CD4-positive, alpha-beta T cell treated with Interleukin-6 for 4 hours (primary cell): ENCODE results near the gene SLC8A1.

Experiments used
- DNase-seq: peaks from one replicate; pipeline ENCODE4 v3.0.0-alpha.2; 2020; ENCODE audit warnings: mixed read lengths

The SLC8A1 gene

DNA sequence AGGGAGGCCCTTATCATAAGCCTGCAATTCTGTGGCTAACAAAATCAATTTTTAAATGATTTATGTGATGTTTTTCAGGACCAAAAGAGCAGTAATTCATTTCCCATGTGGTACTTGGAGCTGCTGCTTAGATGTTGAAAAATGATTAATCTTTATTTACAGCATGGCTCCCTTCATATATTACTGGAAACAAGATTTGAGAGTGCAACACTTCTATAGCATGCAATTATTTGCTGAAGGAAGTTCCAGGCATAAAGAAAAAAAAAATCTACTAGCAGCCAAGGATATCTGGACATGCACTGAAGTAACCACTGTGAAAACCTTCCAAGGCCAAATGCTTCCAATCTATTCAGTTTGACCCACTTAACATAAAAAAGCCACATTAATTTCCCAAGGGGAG lies 186.3 kb downstream of the SLC8A1 start:
- no peak for DNase-seq

DNA sequence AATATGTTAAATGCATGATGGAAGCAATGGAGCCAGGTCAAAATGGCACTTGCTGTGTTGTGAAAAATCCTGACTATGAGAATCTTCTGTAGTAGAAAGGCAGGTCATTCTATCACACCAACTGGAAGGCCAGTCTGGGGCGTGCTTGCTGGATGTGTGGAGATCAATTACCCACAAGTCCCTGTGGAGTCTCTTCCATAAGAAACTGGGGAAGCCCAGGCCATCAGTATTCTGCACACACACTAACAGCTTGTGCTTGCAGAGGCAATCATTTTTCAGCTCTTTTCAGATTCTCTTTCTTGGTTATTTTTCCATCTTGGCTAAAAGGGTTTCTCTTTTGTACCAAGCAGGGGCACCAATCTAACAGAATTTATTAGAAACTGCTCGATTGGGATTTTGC lies 190.8 kb downstream of the SLC8A1 start:
- DNase-seq, result no peak

DNA sequence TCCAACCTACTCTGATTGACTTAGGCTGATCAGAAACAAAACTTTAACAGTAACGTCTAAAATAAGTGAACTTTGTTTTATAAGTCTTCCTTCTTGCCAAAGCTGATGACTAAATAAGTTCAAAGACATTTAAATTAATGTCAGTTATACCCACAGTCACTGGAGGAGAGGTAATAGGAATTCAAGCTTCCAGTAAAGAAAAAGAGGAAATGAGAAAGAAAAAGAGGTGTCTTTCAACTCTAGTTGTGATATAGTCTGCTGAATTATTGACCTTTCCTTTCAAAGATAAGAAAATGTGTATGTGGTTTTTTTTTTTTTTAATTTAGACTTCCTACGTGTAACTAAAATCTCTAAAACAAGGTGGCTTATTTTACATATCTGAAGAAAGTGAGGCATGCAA lies 191.5 kb downstream of the SLC8A1 start:
- no peak for DNase-seq

DNA sequence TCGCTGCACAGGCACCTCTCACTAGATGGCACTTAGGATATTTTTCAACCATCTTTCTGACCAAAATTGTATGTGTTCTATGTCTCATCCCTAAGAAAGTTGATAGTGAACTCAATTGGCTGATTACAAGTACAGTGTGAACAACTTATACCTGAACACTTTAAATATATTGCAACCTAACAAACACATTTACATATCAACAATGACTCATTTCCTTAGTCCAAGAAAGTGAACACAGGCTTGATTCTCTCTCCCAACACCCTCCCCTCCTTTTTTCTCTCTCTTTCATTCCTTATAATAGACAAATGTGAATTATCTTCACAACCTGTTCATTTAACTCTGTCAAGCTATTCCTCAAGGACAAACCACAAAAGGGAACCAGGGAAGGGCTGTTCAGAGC lies 192.0 kb downstream of the SLC8A1 start:
- DNase-seq, result no peak

DNA sequence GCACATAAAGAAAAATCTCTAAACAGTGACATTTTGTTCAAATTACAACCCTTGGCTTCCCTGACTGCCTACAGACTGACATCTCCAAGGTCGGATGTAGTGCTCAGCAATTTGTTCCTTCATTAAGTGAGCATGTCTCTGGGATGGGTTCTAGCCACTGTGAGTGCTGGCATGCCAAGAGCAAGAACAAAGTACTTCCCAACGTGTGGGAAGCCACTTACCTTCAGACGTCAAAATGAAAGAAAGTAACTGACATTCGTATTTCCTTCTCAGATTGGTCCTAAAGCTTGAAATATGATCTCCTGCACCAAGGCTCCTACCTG lies 193.8 kb downstream of the SLC8A1 start:
- no peak for DNase-seq

DNA sequence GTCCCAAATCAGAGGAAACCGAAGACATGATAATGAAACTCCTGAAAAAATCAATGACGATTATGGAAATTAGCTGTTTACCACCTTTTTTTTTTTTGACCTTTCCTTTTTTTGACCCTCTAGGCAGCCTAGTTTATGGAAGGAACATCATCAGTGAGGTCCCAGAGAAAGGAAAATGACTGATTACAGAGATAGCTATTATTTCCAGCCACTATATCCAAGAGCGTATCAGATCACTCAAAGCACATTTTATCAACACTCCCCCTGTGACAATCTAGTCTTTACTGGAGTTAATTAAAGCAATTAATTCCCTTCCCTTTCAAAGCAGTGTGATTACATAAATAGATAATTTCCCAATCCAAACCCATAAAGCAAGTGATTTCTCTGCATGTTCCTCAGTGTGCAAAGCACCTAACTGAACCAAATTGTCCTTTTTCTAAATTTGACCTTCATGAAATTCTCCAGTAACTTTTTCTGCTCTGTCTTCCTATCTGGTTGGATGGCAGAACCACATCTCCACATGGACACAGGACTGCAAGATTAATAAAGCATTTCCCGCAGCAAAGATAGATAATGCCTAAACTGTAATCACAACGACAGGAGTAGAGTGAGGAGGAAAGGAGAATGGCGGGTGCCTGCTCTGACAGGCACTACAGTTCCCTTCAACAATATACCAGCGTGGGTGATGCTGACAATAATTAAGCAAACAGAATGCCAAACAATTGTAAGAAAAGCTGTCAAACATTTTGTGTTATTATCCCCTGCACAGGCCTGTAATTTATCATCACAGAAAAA lies 194.4 kb downstream of the SLC8A1 start:
- DNase-seq, result no peak

DNA sequence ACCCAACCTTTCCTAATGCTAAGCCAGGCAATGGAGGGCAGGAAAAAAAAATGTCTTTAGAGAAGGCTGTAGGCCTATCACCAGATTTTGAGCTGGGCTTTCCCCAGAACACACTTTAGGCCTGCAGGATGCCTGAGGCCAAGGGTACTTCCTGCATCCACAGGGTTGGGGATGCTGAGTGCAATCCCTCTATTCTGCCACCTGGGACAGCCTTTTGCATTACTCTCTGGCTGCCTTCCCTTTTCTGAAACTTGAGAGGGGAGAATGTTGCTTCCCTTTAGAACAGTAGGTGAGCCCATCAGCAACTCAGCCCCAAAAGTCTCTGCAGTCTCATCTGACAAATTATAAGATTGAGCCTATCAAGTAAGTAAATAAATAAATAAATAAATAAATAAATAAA lies 195.2 kb downstream of the SLC8A1 start:
- DNase-seq, result no peak

DNA sequence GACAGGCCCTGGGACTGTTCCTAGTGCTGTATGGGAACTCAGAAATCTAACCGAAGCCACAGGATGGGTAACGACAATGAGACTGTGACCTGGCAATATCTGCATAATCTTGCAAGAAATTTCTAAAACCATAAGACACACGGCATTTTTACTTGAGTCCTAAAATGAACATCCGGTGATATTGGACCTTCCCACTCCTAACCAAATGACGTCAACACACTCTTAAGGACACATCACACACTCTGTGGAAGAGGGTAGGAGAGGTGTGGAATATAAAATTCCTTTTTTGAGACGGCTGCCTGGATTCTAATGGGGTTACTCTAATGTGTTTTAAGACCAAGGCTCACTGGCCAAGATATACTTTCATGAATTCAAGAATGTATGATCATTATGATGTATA lies 195.9 kb downstream of the SLC8A1 start:
- DNase-seq, result no peak

DNA sequence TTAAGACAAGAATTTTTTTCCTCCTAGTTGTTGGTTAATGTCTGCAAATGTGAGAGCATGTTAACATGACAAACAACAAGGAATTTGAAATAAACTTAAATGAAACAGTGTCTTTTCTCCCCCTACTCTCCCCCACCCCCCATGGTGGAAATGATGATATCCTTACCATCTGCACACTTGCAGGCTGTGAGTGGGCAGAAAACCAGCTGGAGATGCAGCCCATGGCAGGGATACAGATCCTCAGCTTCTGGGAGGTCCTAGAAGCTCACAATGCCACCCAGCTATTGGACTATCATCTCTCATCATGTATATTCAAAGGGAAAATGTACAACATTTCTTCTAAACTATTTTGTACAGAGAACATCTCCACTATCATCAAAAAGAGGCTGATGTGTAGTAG lies 196.8 kb downstream of the SLC8A1 start:
- DNase-seq, result no peak

DNA sequence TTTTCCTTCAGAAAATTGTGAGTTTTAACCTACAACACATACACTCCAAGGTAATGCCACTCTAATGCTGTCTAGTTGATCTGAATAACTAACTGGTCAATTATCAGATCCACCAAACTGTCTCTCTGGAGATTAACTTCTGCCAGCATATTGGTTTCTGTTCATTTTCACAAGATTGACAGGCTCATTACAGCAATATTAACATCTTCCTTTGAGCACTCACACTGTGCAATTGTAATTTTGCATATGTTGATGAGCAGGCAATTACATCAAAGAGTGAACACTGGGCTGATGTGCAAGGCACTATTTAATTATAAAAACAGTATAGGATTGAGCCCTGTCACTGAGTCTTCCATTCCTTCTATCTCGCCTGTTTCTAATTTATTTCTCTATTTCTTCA lies 197.3 kb downstream of the SLC8A1 start:
- no peak for DNase-seq

DNA sequence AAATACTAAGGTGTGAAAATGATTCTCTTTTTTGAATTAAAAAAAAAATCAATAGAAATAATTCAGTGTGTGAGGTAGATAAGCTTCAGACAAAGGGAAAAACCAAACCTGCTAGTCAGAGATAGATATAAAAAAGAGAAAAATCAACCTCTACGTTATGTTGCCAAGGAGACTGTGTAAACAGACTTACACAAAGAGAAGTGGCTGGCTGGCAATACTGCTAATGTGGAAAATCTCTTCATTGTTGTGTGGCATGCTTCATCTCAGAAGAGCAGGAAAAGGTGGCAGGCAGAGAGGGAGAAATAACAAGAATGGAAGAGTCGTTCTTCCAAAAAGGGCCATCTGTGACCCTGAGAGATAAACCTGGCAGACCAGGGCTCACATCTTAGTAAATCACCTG lies 200.8 kb downstream of the SLC8A1 start:
- no peak for DNase-seq

DNA sequence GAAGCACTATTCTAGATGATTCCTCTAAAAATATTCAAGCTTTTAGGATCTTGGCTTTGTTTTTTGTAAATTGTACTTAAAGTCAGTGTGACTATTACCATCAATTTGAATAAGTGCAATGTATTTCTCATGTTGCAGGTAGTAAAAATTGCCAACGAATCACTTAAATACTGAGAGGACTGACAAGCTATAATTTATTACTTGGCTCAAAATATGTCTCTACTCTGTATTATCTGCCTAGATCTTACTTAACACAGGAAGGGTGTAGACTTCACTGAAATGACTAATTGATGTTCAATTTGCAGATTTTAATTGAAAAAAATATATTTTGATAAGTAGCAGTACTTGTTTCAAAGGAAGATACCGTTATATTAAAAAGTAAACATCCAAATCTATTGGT lies 202.3 kb downstream of the SLC8A1 start:
- no peak for DNase-seq

DNA sequence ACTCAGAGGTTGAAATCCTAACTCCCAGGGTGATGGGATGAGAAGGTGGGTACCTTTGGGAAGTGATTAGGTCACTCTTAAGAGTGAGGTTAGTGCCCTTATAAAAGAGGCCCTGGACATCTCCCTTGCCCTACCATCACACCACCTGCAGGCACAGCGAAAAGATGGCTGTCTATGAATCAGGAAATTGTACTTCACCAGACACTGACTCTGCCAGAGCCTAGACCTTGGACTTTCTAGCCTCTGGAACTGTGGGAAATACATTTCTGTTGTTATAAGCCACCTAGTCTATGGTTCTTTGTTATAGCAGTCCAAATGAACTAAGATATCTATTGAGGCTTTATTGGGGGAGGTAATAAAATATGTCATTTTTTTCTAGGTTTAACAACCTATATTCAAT lies 203.6 kb downstream of the SLC8A1 start:
- no peak for DNase-seq

DNA sequence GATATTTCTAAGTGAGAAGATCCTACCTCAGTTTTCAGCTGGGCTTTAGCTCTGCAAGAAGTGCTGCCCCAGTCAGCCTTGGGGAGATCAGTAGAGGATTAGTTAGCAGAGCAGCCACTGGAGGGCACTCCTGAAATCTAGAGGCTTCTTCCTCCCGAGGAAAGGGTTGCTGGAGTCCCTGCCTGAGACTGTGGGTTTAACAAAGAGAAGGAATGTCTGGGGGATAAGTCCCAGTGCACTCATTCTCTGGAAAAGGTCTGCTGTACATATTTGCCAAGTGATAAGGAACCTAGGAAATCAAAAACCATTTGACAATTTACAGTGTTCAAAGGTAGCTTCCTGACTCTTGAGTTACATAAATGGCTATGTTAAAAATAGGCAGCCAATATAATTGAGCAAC lies 207.2 kb downstream of the SLC8A1 start:
- DNase-seq, result no peak

DNA sequence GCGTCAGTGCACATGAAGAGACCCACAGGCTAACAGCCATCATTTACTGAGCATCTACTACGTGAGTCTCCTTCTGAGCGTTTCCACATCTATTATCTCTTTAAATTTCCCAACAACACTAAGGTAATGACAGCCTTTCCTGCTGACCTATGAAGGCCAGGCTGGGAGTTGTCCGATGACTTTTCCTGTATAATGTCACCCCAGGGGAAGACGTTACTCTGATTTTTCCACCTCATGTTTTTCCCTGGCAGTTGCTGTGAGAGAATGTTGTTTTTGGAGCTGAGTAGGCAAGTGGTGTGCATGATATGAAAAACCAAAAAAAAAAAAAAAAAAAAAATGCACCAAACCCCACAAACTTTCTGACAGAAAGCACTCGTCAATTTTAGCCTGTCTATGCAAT lies 207.6 kb downstream of the SLC8A1 start:
- no peak for DNase-seq

DNA sequence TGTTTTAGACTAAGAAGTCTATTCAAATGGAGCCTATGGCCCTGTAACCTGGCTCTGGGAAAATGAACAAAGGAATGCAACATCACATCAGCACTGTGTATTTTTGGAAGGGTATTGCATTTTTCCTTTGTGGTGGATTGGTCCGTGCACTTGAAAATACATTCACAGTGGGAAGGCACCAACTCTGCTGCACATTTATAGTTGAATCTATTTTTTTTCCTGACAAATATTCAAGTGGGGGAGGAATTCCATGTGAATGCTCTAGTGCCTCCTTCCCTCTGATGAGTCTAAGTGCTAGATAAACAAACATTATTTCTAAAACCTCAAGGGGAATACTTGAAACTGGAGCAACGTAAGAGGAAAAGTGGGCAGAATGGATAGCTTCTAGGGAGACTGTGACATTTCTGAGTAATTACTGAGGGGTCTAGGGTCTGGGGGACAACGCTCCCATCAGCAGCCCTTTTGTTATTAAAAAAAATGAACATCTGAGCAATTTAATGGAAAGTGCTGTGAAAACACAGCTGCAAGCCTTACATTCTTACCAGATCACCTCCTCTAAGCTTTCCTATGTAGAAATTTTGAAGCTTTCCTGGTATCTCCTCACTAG lies 208.2 kb downstream of the SLC8A1 start:
- DNase-seq, result no peak

DNA sequence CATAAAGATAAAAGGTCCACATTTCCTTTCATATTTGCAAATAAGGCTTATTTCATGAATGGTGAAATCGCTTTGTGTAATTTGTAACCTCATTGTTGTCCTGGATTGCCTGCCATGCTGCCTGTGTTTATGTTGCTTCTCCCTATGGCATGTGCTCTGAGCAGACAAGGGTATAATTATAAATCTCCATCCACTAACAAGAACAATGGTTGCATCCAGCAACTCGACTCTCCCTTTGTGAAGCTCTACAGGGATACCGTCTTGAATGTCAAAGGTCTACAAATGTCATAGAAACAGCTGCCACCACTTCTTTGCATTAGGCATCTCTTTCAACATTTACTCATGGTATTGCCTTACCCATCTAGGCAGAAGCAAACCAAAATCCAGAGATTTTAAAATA lies 209.6 kb downstream of the SLC8A1 start:
- DNase-seq, result no peak

DNA sequence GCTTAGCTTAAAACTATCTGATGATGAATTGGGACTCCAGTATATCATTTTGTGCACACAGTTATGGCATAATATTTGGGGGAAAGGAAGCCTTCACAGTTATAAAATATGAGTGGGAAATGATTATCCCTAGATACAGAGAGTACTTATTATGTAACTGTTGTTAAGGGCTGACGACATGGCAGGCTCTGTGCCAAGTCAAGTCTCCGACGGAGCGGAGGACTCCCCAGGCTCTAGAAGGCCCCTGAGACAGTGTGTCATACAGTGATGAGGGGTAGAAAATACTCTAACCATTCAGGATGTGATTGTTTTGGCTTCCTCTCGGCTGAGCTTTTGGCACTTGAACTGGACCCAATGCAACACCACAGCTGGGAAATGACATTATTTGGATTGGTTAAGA lies 211.8 kb downstream of the SLC8A1 start:
- DNase-seq, result no peak

DNA sequence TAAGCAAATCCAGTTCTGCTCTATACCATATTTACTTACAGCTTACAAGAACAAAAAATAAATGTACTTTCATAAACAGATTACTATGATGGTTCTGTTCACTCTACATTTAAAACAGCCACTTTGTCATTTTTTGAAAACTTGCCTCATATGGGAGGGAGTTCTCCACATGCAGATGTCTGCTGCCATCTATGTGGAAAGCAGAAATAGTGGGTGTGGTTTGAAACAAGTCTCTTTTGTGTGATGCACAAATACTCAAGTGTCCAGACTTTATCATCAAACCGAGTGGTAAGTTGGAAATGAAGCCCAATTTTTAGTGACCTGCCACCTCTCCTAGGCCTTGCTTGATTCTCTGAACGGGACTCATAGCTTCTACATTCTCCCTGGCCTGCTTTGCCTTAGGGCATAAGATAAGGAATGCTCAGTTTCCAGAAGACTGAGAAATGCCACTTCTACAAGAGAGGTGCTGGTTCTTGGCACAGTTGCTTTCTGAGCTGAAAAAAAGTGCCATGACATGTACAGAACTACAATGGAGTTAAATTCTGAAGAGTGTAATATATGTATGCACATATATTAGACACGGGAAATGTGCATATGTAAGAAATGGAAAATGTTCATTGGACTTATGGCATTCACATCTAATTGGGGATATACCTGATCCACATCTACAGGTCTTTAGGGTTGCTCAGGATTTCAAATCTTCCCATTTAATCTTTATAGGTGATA lies 221.0 kb downstream of the SLC8A1 start:
- no peak for DNase-seq

DNA sequence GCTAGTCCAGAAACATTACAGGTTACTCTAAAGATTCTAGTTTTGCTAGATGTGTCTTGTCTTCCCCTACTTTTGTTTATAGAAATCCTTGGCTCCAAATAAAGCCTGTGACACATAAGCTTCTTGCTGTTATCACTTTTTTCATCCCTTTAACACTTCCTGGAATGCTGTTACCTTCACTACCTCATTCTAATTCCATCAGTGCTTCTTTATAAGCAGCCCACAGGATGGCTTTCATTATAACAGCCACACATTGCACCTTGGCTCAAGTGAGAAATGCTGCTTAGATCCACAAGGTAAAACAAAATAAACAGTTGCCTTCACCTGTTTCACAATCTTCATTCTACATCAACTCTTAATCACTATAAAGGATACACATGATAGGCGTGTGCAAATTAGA lies 221.7 kb downstream of the SLC8A1 start:
- no peak for DNase-seq

DNA sequence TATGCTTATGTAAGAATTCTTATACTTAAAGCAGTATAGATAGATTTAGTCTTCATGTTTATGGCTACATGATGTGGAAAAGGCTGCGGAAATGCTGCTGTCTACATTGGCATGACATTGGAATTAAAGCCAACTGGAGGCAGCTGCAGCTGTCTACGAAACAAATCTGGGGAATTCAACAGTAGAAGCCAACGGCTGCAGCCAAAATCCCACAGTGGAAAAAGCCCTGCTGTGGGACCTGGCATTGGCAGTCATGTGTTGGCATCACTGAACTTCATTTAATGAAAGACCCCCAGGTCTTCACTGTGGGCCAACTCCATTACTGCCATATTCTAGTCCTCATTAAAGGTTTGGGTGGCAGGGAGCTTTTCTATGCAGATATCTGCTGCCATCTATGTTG lies 223.6 kb downstream of the SLC8A1 start:
- no peak for DNase-seq

DNA sequence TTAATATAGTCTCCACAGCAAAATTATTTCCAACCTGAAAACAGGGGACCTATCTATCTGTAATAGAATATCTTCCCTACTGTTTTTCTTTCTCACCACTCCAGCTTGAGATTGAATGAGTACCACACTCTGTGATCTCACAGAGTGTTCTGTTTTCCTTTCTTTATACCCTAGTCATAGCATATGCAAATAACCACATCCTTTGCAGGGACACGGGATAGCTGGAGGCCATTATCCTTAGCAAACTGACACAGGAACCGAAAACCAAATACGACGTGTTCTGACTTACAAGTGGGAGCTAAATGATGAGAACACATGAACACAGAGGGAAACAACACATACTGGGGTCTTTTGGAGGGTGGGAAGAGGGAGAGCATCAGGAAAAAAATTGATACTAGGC lies 224.7 kb downstream of the SLC8A1 start:
- no peak for DNase-seq

DNA sequence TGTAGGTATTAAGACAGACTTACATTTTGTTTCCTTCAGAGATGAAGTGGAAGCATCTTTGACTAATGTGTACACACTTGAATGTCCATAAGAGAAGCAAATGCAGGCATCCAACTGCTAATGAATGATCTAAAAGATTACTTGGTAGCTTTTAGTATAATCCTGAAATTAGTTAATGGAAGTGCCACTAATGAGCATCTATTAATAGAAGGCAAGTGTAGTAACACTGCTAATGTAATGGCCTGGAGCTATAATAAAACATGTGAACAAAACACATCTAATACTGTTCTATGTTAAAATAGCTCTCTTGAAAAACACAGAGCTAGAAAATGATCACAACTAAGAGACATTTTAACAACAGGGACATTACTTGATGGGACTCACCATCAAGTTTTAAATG lies 225.3 kb downstream of the SLC8A1 start:
- no peak for DNase-seq

DNA sequence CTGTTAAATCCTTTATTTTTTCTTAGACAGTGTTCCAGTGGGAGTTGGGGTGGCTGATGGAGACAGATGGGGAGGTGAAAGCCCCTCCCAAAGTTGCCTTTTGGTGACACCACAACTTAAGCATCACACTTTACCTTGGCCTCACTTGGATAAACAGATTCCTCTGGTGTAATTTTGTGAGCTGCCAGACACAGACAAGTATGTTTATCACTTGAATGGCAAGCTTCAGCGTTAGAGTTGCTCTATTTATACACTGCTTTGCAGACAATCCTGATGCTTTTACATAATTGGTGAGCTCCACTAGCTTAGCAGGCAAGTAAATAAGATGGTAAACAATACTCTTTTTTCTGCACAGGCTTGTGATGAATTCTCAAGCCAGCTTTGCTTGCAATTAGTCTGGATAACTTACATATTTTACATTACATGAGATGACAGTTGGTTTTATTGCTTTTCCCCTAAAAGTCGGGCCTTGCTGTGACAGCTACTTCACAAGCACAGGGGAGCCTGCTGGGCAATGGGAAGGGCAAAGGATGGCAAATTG lies 226.2 kb downstream of the SLC8A1 start:
- DNase-seq, result no peak
